Muscle layer of colon (tissue), 2 donors: Measurements from ENCODE around the gene TPST2.

Experiments used
- H3K27ac ChIP-seq: one replicate; pipeline ENCODE4 v1.7.0; 2013; ENCODE audit warnings: low read depth, mild to moderate bottlenecking, low read length, moderate library complexity
- H3K27me3 ChIP-seq, 2 donors: one replicate each; pipeline ENCODE4 v1.7.0; 2013; ENCODE audit warnings: low read length in 2 of 2, mild to moderate bottlenecking in 2 of 2; ENCODE audit not compliant: insufficient read depth in 2 of 2, control insufficient read depth in 1 of 2
- H3K36me3 ChIP-seq: one replicate; pipeline ENCODE4 v1.7.0; 2013; ENCODE audit warnings: mild to moderate bottlenecking, low read length; ENCODE audit not compliant: insufficient read depth
- H3K4me1 ChIP-seq: one replicate; pipeline ENCODE4 v1.7.0; 2013; ENCODE audit warnings: mild to moderate bottlenecking, low read length; ENCODE audit not compliant: insufficient read depth
- H3K4me3 ChIP-seq, 2 donors: one replicate each; pipeline ENCODE4 v1.7.0; 2013; ENCODE audit warnings: low read length in 2 of 2, low read depth in 1 of 2, mild to moderate bottlenecking in 1 of 2, moderate library complexity in 1 of 2
- H3K9ac ChIP-seq: one replicate; pipeline ENCODE4 v1.7.0; 2013; ENCODE audit warnings: low read length
- H3K9me3 ChIP-seq: one replicate; pipeline ENCODE4 v1.7.0; 2013; ENCODE audit warnings: mild to moderate bottlenecking, low read length
- donor health status: abdominal sarcoma.
- donor health status: Adenocarcinoma of cecum.

Gene TPST2

DNA sequence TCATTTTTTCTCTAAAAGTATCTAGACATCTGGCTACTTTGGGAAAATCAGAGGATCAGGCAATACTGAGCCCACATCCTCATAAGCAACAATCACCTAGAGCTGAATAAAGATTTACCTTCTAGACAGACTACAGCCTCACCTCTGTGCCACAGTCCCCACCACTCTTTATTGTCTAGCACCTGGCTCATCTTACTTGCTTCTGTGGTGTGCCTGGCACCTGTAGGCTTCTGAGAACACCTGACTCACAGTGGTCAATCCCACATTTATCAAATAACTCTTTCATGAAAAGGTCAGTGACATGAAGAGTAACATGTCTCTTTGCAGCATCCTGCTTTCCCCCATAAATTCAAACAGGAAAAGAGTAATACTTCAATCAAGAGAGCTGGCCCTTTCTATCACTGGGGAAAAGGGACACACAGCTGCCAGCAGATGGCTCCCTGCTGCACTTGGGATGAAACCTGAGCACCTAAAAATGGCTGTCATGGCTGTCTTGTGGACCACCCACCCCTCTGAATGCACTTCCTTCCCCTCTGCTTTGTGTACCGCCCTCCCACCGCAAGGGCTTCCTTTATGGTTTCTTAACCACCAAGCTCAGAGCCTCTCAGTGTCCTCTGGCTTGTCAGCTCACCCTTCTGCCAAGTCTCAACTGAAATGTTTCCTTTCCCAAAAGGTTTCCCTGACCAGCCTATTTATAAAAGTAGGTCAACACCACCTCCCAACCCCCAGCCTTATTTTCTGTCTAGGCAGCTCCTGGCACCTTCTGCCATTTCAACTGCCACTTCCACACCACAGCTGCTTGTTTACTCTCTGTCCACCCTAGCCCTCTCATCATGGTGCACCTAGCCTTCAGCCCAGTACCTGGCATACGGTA, 87.0 kb downstream of the TPST2 start:
- Histone ChIP-seq H3K27ac (no peak overlapping the region), H3K9ac (no peak overlapping the region), H3K9me3 (no peaks in the 10 kb centered on the region), H3K4me3 (no peak overlapping the region), H3K4me1 (no peaks in the 10 kb centered on the region), H3K27me3 (no peaks in the 10 kb centered on the region), H3K36me3 (peaks cover 81% of the 10 kb centered on the region)

DNA sequence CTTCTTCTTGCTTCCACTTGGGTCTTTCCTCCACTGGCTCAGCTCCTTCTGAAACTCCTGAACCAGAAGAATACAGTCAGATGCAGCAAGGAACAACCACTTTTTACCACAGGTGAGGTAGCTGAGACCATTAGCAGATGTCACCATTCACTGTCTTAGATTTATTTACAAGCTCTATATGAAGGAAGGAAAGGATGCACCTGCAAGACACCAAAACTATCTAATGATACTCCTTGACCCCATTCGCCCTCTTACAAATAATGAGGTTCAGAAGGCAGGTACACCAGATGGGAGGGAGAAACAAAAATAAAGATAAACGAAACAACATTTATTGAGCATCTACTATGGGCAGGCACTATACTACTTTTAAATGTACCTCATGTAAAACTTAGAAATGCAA, 87.9 kb downstream of the TPST2 start:
- H3K27me3 ChIP-seq: no peaks in the 10 kb centered on the region
- no peak overlapping the region for H3K9ac ChIP-seq
- no peak overlapping the region for H3K27ac ChIP-seq
- peaks cover 83% of the 10 kb centered on the region for H3K36me3 ChIP-seq
- no peaks in the 10 kb centered on the region for H3K9me3 ChIP-seq
- H3K4me3 ChIP-seq: no peak overlapping the region
- H3K4me1 ChIP-seq: no peaks in the 10 kb centered on the region

DNA sequence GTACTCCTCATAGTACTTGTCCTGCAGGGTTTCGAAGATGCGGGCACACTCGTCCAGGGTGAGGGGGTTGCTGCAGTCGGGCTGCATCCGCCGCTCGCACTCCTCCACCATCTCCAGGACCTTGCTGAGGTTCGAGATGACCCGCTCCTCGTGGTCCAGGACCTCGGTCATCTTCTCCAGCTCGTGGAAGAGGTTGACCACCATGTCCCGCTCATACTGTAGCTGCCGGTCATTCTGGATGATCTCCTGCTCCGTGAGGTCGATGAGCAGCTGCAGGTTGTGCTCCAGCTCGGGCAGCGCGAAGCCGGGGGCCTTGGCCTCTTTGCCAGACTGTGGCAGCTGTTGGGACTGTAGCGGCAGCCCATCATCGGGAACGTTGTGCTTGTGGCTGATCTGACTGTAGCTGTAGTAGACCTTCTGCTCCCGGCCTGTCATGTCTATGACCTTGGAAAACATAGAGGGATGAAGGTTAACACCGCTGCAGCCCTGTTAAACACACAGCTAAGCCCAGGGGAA, 90.7 kb downstream of the TPST2 start:
- Histone ChIP-seq H3K4me3 (no peak overlapping the region), H3K27me3 (no peaks in the 10 kb centered on the region), H3K4me1 (no peaks in the 10 kb centered on the region), H3K27ac (no peak overlapping the region), H3K9ac (no peak overlapping the region), H3K36me3 (peaks cover 84% of the 10 kb centered on the region), H3K9me3 (no peaks in the 10 kb centered on the region)

DNA sequence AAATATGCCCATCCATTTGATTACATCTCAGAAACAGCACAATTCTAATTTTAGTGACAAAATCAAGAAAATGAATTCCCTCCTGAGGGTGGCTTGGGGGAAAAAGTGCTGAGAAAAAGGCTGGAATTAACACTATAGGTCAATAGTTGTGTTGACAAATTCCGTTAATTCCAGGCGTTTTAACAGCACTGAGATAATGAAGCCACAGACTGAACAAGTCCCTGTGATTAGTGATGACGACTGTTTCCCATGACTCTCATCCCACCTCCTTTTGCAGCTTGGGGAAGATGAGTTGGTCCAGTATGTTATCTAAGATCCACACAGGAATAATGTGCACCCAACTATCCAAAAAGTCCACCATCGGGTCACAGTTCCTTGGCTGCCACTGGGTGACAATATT, 93.5 kb downstream of the TPST2 start:
- Histone ChIP-seq H3K27ac (no peak overlapping the region), H3K4me3 (no peak overlapping the region), H3K4me1 (no peaks in the 10 kb centered on the region), H3K36me3 (peaks cover 81% of the 10 kb centered on the region), H3K9ac (no peak overlapping the region), H3K9me3 (no peaks in the 10 kb centered on the region), H3K27me3 (no peaks in the 10 kb centered on the region)

DNA sequence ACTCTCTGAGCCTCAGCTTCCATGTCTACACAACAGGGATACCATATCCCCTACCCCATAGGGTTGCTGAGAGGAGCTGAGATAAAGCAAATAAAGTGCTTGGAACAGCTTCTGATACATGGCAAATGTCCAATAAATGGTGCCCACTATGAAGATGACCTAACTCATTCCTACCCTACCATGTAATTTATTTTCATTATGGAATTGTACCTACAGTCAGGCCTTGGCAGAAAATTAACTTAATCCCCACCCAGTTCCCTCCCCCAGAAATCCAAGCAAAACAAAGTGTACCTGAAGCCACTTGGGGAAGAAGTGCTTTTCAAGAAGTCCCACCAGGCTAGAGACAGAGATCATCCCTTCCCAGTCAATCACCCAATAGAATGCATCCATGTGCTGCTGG, 95.4 kb downstream of the TPST2 start:
- H3K36me3 ChIP-seq: peaks cover 82% of the 10 kb centered on the region
- H3K27me3 ChIP-seq: no peaks in the 10 kb centered on the region
- no peaks in the 10 kb centered on the region for H3K4me1 ChIP-seq
- H3K27ac ChIP-seq: no peak overlapping the region
- H3K9me3 ChIP-seq: no peaks in the 10 kb centered on the region
- no peak overlapping the region for H3K9ac ChIP-seq
- H3K4me3 ChIP-seq: no peak overlapping the region

DNA sequence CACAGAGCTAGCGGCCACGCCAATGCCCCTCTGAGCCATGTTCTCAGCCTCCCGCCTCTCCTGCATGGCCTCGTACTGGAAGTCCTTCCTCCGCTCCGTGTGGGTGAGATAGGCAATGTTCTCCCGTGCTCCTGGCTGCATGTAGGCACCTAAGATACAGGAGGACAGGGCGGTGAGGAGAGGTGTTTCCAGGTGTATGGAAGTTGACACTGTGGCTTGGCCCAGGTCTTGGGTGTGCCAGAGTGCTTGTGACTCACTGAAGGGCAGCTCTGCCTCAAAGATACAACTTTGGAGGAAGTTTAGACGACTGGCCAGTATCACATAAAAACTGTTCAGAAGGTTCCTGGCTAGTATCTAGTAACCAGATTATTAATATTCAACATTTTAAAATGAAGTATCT, 97.7 kb downstream of the TPST2 start:
- H3K9ac ChIP-seq: no peak overlapping the region
- no peaks in the 10 kb centered on the region for H3K27me3 ChIP-seq
- H3K36me3 ChIP-seq: peaks cover 85% of the 10 kb centered on the region
- no peak overlapping the region for H3K4me3 ChIP-seq
- H3K4me1 ChIP-seq: no peaks in the 10 kb centered on the region
- no peak overlapping the region for H3K27ac ChIP-seq
- H3K9me3 ChIP-seq: no peaks in the 10 kb centered on the region

DNA sequence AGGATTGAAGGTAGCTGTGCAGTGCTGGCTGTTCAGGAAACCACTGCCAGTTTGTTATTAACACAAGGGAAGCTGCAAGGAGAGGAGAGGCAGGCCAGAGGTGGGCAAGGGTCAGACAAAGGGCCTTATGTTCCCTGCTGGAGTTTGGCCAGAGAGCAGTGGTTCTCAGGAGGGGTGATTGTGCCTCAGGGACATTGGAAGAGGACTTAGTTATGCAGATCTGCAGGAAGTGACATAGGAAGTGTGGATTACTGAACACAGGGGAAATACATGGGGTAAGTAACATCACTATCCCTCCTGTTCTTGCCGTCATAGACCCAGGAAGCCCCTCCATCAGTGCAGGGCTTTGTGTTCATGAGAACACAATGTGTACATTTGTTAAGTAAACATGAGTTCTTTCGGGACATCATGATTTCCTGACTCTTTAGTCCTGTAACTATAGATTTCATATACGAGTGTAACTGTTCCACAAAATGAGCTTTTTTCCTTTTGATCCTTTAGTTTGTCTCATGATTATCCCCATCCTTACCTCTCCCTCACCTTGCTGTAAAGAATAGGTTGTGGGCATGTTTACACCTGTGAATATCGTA, 100.4 kb downstream of the TPST2 start:
- H3K4me1 ChIP-seq: peaks cover 9% of the 10 kb centered on the region
- H3K36me3 ChIP-seq: peaks cover 61% of the 10 kb centered on the region
- H3K4me3 ChIP-seq: no peak overlapping the region
- H3K9me3 ChIP-seq: no peaks in the 10 kb centered on the region
- no peak overlapping the region for H3K9ac ChIP-seq
- no peaks in the 10 kb centered on the region for H3K27me3 ChIP-seq
- no peak overlapping the region for H3K27ac ChIP-seq

DNA sequence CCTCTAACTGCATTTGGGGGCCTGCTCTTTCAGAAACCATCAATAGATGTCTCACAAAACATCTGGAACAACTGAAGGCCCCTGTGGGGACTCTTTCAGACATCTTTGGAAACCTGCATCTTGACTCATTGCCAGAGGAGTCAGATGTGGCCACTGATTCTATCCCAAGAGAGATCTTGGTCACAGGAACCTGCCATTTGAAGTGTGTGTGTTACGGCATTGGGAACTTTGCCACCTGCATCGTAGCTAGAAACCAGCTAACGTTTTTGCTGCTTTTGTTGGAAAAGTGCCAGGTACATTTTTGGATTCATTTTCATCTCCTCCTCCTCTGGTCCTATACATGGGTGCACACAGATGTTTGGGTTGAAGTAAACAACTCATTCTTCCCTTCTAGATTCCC, 101.9 kb downstream of the TPST2 start:
- Histone ChIP-seq H3K36me3 (peaks cover 47% of the 10 kb centered on the region), H3K9ac (no peak overlapping the region), H3K27me3 (no peaks in the 10 kb centered on the region), H3K9me3 (no peaks in the 10 kb centered on the region), H3K4me1 (peaks cover 17% of the 10 kb centered on the region), H3K27ac (no peak overlapping the region), H3K4me3 (no peak overlapping the region)

DNA sequence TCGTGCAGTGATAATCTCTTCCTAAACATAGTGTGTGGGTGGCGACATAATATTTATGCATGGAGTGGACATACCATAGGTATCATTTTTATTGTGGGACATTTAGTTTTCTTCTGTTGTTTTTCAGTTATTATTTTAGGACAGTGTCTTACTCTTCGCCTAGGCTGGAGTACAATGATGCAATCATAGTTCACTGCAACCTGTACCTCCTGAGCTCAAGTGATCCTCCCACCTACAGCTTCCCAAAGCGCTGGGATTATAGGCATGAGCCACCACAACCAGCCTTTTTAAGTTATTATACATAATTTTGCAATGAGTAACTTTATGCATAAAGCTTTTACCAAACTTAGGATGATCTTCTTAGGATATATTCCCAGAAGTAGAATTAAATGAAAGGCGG, 103.5 kb downstream of the TPST2 start:
- Histone ChIP-seq H3K36me3 (peaks cover 33% of the 10 kb centered on the region), H3K4me3 (no peak overlapping the region), H3K4me1 (peaks cover 33% of the 10 kb centered on the region), H3K9ac (no peak overlapping the region), H3K27me3 (no peaks in the 10 kb centered on the region), H3K9me3 (no peaks in the 10 kb centered on the region), H3K27ac (no peak overlapping the region)

DNA sequence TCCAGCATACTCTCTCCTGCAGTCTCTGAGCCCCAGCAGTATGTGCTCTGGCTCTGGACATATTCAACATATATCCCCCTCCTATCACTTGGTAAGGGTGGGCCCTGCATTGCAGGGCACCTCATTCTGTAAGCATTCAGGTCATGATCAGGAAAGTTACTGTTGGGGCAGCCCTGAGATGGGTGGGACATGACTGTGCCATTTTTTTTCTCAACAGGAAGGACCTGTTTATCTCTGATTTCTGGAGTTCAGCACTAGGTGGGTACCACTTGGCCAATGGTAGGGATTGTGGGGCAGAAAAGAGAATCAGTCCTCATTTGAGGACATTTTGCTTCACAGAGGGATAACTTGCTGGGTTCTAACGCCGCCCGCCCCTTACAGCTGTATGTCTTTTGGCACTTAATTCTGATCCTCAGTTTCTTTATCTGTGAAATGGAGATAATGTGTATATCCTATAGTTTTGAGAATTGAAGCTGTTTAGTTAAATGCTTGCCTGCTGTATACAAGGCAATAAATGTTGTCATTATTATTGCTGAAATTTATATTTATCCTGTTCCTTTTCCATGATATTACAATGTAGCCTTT, 104.0 kb downstream of the TPST2 start:
- Histone ChIP-seq H3K27ac (no peak overlapping the region), H3K9ac (no peak overlapping the region), H3K4me1 (peaks cover 38% of the 10 kb centered on the region)

DNA sequence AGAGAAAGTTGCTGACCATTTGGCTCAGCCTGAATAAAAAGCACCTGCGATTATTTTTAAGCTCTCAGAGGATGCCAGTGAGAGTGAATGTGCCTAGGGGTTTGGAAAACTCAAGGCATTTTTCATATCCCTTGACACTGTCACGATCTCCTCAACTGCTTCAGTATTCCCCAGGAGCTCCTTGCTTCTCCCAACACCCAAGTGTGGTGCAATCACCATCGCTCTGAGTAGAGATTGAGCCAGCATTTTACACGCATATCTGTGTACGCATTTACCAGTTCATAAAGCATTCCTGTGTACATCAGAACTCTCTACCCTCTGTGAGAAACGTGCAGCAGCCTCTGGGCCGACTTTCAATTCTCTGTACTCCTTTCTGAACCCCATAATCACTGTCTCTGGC, 104.9 kb downstream of the TPST2 start:
- H3K4me3 ChIP-seq: no peak overlapping the region
- no peaks in the 10 kb centered on the region for H3K27me3 ChIP-seq
- no peak overlapping the region for H3K27ac ChIP-seq
- no peaks in the 10 kb centered on the region for H3K9me3 ChIP-seq
- H3K4me1 ChIP-seq: peaks cover 46% of the 10 kb centered on the region
- H3K9ac ChIP-seq: no peak overlapping the region
- peaks cover 23% of the 10 kb centered on the region for H3K36me3 ChIP-seq

More for the DNA sequence above, 104.0 kb downstream of the TPST2 start:
- H3K4me3 ChIP-seq: no peak overlapping the region
- H3K27me3 ChIP-seq: no peaks in the 10 kb centered on the region
- H3K36me3 ChIP-seq: peaks cover 28% of the 10 kb centered on the region
- H3K9me3 ChIP-seq: no peaks in the 10 kb centered on the region
